ENCODE results near the gene CTDSPL.

Gene CTDSPL

GRCh38 chr3:37852771-37853170, 8.9 kb upstream of the CTDSPL start:
- in situ Hi-C loops (cut with MboI; ENCODE audit: low sequenced_read_pairs), result no loop called here

DNA sequence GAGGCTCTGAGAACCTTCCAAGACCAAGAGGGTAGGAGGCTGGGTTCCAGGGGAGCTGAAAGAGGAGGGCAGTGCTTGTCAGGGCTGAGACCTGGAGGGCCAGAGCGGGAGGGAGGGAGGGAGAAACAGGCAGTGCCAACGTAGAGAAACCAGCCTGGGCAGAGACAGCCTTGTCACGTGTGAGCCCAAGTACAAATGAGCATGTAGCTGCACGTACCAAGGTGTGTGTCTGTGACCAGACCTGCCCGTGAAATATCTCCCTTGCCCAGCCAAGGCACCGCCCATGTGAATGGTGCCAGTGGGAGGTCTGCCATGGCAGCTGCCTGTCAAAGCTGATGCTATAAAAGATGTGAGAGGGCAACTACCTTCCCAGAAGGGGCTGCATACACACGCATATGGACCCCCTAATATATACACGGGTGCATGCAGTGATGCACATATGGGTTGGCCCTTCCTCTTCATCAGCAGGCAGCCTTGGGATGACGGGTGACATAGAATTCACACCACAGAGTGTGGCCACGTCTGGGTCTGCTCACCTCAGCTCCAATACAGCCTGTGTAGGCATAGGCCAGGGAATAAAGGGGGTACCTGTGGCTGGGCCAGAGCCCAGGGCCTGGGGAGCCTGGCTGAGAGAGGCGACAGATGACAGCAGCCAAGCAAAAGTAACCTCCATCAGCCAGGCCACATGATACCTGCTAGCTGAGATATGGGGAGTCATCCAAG, 7.8 kb upstream of the CTDSPL start:
- in situ Hi-C loops (cut with MboI; ENCODE audit: low sequenced_read_pairs), result no loop called here

DNA sequence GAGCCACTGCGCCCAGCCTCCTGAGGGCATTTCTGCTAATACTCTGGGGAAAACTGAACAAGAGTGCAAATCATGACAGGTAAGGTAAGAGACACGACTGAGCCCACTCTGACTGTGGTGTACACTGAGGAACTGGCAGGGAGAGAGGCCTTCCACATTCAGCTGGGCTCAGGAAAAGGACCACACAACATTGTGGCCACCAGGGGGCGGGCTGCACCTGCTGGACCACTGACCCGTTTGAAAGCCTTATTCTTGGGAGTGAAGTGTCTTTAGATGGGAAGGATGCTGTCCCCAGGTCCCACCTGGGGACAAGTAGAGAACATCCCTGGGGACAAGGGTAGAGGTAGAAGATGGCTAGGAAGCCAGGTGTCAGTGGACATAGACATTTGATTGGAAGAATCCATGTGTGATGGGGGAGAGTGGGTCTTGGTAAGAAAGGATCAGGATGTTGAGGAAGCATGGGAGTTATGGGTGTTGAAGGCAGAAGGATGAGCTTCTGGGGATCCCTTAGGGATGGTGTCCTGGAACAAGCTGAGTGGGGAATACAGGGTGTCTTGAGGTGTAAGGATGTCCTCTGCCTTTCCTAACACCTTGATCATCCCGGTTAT, 6.2 kb upstream of the CTDSPL start:
- in situ Hi-C loops (cut with MboI; ENCODE audit: low sequenced_read_pairs), result no loop called here

DNA sequence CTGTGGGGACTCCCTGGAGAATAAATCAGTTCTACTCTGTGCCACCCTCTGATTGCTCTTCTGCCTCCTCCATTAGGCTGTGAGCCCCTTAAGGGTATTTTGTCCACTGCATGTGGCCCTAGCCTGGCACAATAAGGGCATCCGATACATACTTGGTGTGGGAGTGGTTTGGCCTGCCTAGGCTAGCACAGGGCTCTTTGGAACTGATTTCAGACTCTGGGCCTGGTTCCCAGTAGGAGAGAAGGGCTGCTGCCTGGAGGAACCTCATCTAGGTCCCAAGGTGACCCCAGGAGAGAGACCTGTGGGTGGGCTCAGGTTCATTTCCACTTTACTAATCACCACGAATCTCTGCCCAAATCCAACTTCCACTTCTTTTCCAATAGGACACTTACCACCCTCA, 5.3 kb upstream of the CTDSPL start:
- in situ Hi-C loops (cut with MboI; ENCODE audit: low sequenced_read_pairs), result no loop called here

DNA sequence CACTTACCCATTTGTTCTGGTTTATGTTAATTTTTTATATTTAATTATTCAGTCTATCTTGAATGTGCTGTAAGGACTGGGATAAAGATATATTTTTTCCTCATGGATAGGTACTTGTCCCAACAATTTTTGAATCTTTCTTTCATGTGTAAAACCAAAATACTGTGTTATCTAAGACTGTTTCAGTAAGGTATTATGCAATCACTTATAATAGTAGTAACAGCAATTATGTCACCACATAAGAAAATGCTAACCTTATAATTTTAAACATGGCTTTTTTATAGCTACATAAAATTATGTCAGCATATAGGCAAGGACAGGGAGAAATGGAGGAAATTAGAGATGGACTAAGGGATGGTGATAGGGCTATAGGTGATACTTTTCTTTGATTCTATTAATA, 2.9 kb upstream of the CTDSPL start:
- in situ Hi-C loops (cut with MboI; ENCODE audit: low sequenced_read_pairs), result no loop called here

GRCh38 chr3:37859354-37859753, 2.3 kb upstream of the CTDSPL start:
- in situ Hi-C loops (cut with MboI; ENCODE audit: low sequenced_read_pairs), result no loop called here

GRCh38 chr3:37859908-37860199, 1.8 kb upstream of the CTDSPL start:
- in situ Hi-C loops (cut with MboI; ENCODE audit: low sequenced_read_pairs), result no loop called here

DNA sequence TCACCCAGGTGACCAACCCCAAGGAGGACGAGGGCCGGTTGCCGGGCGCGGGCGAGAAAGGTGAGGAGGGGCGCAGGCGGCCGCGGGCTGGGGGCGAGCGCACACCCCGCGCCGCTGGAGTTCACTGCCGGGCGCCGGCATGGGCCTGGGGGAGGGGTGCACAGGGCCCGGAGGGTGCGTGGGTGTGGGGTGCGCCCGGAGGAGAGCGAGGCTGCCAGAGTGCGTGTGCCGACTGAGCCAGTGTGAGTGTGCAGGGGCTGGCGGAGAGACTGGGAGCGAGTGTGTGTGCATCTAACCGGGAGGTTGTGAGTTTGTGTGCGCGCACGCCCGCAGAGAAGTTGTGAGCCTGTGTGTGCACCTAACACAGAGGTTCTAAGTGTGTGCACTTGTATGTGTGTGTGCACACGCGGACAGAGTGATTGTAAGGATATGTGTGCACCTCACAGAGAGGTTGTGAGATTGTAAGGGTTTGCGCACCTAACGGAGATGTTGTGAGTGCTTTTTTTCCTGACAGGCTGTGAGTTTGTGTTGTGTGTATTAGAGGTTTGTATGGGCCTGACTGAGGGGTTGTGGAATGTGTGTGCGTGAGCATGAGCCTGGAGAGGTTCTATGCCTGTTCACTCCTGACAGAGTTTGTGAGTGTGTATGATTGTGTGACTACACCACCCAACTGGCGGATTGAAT, 681 bp downstream of the CTDSPL start:
- in situ Hi-C loops (cut with MboI; ENCODE audit: low sequenced_read_pairs), result no loop called here

DNA sequence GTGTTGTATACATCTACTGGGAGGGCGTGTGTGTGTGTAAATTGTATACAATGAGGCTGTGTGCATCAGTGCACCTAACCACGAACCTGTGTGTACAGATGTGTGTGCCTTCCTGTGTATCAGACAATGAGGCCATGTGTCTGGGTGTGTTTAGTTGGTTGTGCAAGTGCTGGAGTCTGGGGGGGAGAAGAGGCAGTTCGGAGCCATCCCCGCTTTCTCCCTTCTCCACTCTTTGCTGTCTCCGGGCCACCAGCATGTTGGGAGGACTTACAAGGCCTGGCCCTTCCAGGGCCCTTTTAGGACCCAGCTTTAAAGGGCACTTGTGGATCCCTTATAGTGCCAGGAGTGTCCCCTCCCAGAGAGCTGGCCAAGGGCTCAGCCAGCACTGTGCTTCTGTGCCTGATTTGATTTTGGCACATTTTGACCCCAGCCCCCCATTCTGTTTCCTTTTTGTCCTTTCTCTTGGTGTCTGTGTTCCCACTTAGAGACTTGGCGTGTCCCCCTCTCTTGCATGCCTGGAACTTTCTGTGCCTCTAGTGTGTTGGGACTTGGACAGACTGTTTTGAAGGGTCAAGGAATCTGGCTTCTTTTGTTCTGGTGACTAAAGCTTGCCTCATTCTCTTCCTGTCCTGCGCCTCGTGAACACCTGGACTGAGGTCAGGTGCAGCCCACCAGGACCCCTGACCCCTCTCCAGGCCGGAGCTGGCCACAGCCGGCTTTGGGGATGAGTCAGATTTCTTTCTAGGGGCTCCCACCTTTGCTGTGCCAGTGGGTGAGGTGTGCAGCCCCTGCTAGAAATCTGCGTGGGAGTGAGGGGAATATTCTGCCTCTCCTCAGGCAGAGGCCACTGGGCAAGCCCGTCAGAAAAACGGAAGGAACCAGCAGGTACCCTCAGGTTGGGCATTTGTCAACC, 1.5 kb downstream of the CTDSPL start:
- in situ Hi-C loops (cut with MboI; ENCODE audit: low sequenced_read_pairs), result no loop called here

DNA sequence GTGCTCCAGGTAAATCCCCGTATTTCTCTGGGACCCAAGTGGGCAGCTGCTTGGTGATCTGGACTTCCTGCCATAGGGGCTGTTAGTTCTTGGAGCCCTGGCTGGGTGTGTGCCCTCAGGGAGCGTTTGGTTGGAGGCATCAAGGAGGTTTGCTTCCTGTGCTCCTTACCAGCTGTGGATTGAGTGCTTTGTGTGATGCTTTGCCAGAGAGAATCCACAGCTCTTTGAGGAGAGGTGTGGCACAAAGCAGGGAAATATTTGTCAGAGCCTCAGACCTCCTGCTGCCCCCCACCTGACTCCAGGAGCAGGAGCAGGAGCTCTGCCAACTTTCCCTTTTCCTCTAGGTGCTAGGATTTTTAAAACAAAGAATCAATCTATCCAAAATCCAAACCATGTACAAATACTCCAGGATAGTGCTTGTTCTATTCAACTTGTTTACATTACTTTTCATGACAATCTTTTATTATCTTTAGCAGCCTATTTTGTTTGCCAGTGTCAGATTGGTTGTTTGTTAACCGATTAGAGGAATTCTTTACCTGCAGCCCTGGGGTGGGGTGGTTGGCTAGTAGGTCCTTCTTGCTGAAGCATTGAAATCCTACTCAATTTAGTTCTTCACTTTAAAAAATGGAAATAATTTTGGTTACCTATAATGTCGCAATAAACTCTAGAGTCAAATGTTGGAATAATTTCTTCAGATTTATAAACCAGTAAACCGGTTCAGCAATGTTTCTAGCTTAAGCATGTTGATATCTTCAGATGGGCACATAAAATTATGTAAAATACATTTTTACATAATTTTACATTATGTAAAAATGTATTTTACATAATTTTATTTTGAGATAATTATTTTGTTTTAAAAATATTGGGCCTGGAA, 2.5 kb downstream of the CTDSPL start:
- in situ Hi-C loops (cut with MboI; ENCODE audit: low sequenced_read_pairs), result no loop called here

DNA sequence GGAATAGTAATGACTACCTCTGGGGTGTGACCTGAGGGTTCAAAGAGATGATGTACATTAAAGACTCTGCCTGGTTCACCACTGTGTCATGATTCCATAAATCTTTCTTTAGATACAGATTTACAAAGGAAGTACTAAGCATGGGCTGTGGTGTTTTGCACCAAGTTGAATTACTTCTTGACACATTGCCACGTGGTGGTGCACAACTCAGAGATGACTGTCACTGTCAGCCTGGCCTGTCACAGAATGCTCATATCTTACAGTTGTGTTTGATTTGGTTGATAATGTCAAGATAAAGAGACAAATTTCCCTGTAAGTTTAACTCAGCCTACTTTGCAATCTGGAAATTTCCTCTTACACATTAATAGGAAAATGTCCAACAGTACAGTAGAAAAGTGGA, 3.2 kb downstream of the CTDSPL start:
- in situ Hi-C loops (cut with MboI; ENCODE audit: low sequenced_read_pairs), result no loop called here

DNA sequence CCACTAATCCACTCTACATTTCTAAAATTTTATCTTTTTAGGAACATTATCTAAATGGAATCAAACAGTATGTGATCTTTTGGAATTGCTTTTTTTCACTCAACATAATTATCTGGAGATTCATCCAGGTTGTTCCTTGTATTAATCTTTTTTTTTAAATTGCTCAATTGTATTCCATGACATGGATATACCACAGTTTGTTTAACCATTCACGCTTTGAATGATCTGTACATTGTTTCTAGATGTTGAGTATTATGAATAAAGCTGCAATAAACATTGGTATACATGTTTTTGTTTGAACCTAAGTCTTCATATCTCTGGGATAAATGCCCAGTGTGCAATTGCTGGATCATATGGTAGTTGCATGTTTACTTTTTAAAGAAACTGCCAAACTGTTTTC, 5.5 kb downstream of the CTDSPL start:
- in situ Hi-C loops (cut with MboI; ENCODE audit: low sequenced_read_pairs), result no loop called here

DNA sequence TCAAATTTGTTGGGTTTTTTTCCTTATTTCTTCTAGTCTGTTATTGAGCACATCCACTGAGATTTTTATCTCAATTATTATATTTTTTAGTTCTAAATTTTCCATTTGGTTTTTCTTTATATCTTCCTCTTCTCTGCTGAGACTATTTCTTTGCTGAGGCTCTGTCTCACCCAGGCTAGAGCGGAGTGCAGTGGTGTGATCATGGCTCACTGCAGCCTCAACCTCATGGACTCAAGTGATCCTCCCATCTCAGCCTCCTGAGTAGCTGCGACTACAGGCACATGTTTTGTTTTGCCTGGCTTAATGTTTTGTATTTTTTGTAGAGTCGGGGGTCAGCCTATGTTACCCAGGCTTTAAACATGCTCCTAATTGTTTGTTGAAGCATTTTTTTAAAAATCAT, 10.2 kb downstream of the CTDSPL start:
- in situ Hi-C loops (cut with MboI; ENCODE audit: low sequenced_read_pairs), result no loop called here

DNA sequence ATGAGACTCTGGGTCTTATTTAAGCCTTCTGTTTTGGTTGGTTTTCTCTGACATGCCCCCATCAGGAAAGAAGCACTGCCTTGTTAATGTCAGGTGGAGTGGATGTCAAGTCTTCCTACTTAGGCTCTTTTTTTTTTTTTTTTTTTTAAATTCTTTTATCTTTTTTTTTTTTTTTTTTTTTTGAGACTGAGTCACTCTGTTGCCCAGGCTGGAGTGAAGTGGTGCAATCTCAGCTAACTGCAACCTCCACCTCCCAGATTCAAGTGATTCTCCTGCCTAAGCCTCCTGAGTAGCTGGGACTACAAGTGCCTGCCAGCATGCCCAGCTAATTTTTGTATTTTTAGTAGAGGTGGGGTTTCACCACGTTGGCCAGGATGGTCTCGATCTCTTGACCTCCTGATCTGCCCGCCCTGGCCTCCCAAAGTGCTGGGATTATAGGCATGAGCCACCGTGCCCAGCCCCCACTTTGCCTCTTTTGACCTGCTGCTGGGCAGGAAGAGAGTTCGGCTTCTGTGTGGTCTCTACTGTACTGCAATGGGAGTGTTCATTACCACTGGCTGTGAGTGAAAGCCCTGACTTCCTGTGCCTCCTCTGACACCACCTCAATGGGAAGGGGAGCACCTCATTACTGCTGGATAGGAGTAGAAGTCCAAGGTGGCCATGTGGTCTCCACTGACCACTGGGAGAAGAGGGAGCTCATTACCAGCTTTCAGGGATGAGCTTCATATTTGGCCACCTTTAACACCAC, 10.9 kb downstream of the CTDSPL start:
- in situ Hi-C loops (cut with MboI; ENCODE audit: low sequenced_read_pairs), result no loop called here

- in situ Hi-C loops (cut with MboI; ENCODE audit: low sequenced_read_pairs), result no loop called here
Measured at GRCh38 chr3:37876279-37876678, 14.6 kb downstream of the CTDSPL start.

DNA sequence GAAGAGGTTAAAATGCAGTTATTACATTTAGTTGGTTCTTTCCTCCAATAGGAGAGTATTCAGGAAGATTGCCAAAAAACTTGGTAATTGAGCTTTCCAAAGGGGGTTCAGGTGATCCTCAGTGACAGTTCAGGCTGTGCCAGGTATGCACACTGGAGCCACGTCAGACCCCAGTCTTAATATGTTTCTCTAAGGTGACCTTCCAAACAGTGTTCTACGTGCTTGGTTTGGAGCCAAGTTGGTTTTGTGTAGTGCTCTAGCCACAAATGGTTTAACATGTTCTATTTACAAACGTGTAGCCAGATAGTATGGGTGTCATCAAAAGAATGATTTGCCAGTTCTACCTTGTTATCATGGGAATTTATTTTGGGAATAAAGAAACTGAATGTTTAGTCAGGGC, 21.0 kb downstream of the CTDSPL start:
- in situ Hi-C loops (cut with MboI; ENCODE audit: low sequenced_read_pairs), result no loop called here

DNA sequence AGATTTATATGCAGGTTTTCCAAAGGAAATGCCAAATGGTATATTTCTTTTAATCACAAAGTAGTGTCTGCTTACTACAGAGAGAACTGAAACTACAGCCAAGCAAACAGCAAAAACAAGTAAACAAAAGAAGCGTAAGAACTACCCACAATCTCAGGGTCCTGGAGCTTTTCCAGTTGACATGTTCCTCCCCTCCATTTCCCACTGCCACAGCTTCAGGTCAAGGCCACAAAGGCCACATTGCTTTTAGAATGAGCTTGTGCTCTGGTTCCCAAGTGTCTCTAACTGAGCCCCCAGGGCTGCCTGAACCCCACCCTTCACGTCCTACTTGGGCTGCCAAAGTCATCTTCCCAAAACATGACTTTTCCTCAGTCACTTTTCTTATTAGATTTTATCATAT, 24.1 kb downstream of the CTDSPL start:
- in situ Hi-C loops (cut with MboI; ENCODE audit: low sequenced_read_pairs), result no loop called here

GRCh38 chr3:37886395-37886794, 24.7 kb downstream of the CTDSPL start:
- in situ Hi-C loops (cut with MboI; ENCODE audit: low sequenced_read_pairs), result no loop called here

DNA sequence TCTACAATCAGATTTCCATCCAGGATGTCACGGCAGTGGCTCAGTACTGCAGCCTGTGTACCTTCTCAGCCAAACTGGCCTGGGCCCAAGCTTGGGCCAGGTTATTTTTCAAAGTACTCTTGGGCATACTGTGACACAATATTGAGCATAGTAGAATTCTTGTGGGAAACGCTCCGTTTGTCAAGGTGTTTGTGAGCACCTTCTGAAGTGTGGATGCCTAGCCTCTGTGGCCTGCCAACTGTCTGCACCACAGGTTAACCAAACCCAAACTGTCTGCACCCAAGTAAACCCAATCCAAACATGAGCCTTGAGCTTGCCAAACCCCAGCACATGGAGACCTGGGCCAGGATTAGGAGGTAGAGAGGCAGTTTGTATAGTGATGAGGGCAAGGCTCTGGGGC, 25.4 kb downstream of the CTDSPL start:
- in situ Hi-C loops (cut with MboI; ENCODE audit: low sequenced_read_pairs), result no loop called here

GRCh38 chr3:37887824-37888223, 26.1 kb downstream of the CTDSPL start:
- in situ Hi-C loops (cut with MboI; ENCODE audit: low sequenced_read_pairs), result no loop called here

All from HL-60/S4 treated with phorbol 12-myristate 13-acetate at 8.2 ng/mL for 4 days and 3 days (cell line).